BE2C (cell line): ENCODE results near the gene RBP3.

Experiments used
- DNase-seq: peaks from one replicate; pipeline ENCODE4 v3.0.0-alpha.2; 2020
- H3K27me3 ChIP-seq: fragments of 250-450 bp; sonication (Bioruptor Pico); 2 replicates; pipeline ENCODE4 v1.5.1; 2020; ENCODE audit warnings: mild to moderate bottlenecking
- H3K36me3 ChIP-seq: fragments of 250-450 bp; sonication (Bioruptor Pico); 2 replicates; pipeline ENCODE4 v1.5.1; 2020; ENCODE audit warnings: mild to moderate bottlenecking
- H3K4me1 ChIP-seq: fragments of 250-450 bp; sonication (Bioruptor Pico); 2 replicates; pipeline ENCODE4 v1.5.1; 2020
- H3K4me3 ChIP-seq: 2 replicates; pipeline ENCODE4 v1.5.1; 2011; ENCODE audit warnings: low read depth, low read length
- H3K9me3 ChIP-seq: fragments of 250-450 bp; sonication (Bioruptor Pico); 2 replicates; pipeline ENCODE4 v1.5.1; 2020
- TF ChIP-seq, protein P1 (sequence below): IDR thresholded peaks from 2 replicates; pipeline ENCODE4 v1.5.1; 2012; ENCODE audit warnings: mild to moderate bottlenecking, low read depth, low read length

Gene RBP3

DNA sequence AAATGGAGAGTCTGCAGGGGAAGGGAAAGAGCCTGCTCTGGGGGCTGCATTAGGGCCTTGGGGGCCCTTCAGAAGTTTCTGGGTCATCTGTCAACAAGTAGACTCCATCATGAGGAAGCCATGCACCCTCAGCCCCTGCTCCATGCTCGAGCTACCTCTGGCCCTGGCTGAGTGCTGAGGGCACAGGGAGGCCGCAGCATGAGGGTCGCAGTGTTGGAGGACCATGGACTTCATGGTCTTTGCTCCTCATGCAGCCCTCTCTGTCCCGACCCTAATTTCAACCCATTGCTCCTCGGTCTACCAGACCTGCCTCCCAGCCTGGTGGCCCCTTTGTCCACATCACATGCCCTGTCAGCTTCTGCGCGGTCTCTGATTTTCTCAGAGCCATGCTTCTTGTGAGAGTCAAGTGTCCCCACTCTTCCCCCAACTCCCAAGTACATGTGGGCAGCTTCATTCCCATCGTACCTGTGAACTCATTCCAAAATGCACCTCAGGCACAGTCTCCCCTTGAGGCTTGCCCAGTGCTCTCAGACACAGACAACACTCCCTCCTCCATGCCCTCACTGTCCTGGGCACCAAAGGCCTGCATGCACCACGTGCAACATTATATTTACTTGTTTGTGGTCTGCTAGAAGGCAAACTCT is 21.2 kb downstream of the RBP3 start:
- no peaks in the 10 kb centered on the region for H3K4me1 ChIP-seq
- no peak for DNase-seq
- TF ChIP-seq, protein P1, sequence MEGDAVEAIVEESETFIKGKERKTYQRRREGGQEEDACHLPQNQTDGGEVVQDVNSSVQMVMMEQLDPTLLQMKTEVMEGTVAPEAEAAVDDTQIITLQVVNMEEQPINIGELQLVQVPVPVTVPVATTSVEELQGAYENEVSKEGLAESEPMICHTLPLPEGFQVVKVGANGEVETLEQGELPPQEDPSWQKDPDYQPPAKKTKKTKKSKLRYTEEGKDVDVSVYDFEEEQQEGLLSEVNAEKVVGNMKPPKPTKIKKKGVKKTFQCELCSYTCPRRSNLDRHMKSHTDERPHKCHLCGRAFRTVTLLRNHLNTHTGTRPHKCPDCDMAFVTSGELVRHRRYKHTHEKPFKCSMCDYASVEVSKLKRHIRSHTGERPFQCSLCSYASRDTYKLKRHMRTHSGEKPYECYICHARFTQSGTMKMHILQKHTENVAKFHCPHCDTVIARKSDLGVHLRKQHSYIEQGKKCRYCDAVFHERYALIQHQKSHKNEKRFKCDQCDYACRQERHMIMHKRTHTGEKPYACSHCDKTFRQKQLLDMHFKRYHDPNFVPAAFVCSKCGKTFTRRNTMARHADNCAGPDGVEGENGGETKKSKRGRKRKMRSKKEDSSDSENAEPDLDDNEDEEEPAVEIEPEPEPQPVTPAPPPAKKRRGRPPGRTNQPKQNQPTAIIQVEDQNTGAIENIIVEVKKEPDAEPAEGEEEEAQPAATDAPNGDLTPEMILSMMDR: no peak
- H3K27me3 ChIP-seq: no peaks in the 10 kb centered on the region
- H3K36me3 ChIP-seq: no peaks in the 10 kb centered on the region
- no peak overlapping the region for H3K4me3 ChIP-seq
- H3K9me3 ChIP-seq: no peaks in the 10 kb centered on the region

DNA sequence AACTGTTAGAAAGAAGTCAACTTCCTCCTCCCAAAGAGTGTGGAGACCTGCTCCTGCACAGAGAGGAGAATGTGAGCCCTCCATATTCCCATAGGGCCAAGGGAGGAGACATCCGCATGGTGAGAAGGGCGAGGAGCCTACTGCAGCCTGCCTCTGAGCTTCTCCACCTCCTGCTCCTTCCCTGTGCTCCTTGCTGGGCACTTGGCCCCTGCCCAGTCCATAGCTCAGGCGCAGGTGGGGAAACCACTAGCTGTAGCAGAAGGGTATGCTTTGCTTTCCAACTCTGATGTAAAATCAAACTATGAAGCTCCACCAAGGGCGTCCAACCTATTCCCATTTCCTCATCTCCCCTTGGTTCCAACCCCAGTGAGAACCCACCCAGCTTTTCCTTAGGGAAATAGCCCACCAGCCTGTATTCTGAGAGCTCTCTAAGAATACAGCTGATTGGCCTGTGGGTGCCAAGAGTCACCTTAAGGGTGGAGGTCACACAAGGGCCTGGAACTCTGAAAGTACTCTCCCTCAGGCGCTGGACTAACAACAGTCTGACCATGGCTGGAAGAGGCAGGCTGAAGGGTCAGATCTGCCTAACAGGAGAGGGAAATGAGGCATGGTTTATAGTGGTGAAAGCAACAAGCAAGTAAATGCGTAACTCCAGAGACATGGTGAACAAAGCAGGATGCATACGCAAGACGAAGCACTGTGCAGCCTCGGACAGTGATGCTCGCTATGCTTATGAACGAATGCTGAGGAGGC is 22.0 kb downstream of the RBP3 start:
- Histone ChIP-seq H3K9me3 (no peaks in the 10 kb centered on the region), H3K27me3 (0 out of 2 replicates have a peak, but pooled peaks cover 3% of the 10 kb centered on the region), H3K4me3 (no peak overlapping the region), H3K36me3 (no peaks in the 10 kb centered on the region), H3K4me1 (no peaks in the 10 kb centered on the region)
- DNase-seq: no peak
- TF ChIP-seq, protein P1: no peak

DNA sequence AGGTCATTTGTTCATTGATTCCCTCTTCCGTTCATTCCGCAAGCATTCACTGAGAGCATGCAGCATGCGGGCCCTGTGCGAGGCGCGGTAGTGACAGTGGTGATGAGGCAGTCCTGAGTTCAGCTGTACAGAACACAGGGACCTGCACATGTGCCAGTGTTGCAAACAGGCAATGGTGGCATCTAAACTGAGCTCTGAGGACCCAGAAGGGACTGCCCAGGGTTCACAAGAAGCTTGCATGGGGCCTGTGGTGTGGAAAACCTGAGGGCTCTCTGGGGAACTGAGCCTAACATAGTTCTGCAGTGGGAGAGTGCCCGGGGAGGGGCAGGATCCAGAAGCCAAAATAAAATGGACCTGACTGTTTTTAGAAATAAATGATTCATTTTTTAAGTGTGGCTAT is 22.7 kb downstream of the RBP3 start:
- Histone ChIP-seq H3K4me3 (no peak overlapping the region), H3K9me3 (no peaks in the 10 kb centered on the region), H3K36me3 (no peaks in the 10 kb centered on the region), H3K27me3 (0 out of 2 replicates have a peak, but pooled peaks cover 3% of the 10 kb centered on the region), H3K4me1 (no peaks in the 10 kb centered on the region)
- TF ChIP-seq, protein P1: no peak
- no peak for DNase-seq

DNA sequence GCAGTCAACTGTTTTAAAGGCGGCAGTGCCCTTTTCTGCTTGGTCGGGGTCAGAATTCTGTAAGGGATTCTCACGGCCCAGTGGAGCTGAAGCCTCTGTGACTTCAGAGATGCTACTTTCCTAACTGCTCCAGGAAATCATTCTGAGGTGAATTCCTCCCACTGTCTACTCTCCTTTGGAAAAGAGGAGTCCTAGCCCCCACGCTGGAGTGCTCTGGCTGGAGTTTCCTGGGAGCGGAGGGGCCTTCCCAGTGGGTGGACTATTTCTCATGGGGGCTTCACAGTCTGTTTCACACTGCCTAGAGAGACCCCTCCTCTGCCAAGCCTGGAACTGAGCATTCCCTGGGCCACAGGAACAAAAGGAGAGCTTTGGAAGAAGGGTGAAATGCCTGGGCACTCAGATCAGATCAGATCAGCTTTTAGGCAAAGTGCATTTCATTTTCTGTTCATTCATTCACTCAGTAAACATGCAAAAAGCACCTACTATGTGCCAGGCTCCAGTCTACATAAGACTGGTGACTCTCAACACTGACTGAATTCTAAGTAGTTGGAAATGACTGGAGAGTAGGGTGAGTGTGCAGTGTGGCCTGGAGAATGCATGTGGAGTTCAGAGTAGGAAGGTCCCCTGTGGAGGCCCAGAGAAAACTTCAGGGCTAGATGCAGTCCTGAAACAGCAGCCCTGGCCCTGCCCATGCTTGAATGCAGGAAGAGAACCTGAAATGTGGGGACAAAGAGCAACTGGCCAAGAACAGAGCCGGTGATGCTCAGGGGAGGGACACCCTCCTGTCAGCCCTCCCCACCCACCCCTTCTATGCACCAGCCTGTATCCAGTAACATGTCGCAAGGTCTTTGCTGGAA is 23.7 kb downstream of the RBP3 start:
- no peaks in the 10 kb centered on the region for H3K9me3 ChIP-seq
- no peaks in the 10 kb centered on the region for H3K4me1 ChIP-seq
- no peaks in the 10 kb centered on the region for H3K36me3 ChIP-seq
- DNase-seq: no peak
- no peak overlapping the region for H3K4me3 ChIP-seq
- TF ChIP-seq, protein P1: no peak
- H3K27me3 ChIP-seq: 0 out of 2 replicates have a peak, but pooled peaks cover 3% of the 10 kb centered on the region

DNA sequence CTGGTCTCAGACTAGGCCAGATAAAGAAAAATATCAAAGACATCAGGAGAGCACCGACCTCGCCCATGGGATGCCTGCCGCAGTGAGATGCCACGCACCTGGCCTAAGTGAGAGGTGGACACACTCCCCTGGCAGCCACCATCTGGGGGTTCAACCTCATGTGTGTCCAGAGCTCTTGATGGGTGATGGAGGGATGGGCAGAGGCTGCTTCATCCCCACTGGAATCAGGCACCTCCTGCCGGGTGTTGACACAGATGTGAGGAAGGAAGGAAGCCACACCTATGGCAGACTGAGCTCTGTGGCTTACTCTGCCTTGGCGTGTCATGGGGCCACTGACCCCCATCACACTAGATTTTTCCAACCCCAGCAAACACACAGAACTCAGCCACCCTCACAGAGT is 24.6 kb downstream of the RBP3 start:
- TF ChIP-seq, protein P1: no peak
- H3K9me3 ChIP-seq: no peaks in the 10 kb centered on the region
- DNase-seq: no peak
- 0 out of 2 replicates have a peak, but pooled peaks cover 3% of the 10 kb centered on the region for H3K27me3 ChIP-seq
- H3K36me3 ChIP-seq: no peaks in the 10 kb centered on the region
- H3K4me3 ChIP-seq: no peak overlapping the region
- H3K4me1 ChIP-seq: no peaks in the 10 kb centered on the region
